GM21381 (cell line): ENCODE results near the gene NETO2.
A peak's percentile ranks its signal among the peaks of the same experiment; 100 is the strongest.
"Not testable (repeated sequence)": the region's sequence is repeated elsewhere in the genome, so short reads cannot be mapped to it uniquely, and the experiment has no call there.

Experiments
- ATAC-seq: cut with Tn5 transposase; IDR thresholded peaks from one replicate; pipeline ENCODE4 v1.9.1; 2021; ENCODE audit warnings: mild to moderate bottlenecking, moderate library complexity; ENCODE audit not compliant: unreplicated experiment

NETO2 gene

DNA sequence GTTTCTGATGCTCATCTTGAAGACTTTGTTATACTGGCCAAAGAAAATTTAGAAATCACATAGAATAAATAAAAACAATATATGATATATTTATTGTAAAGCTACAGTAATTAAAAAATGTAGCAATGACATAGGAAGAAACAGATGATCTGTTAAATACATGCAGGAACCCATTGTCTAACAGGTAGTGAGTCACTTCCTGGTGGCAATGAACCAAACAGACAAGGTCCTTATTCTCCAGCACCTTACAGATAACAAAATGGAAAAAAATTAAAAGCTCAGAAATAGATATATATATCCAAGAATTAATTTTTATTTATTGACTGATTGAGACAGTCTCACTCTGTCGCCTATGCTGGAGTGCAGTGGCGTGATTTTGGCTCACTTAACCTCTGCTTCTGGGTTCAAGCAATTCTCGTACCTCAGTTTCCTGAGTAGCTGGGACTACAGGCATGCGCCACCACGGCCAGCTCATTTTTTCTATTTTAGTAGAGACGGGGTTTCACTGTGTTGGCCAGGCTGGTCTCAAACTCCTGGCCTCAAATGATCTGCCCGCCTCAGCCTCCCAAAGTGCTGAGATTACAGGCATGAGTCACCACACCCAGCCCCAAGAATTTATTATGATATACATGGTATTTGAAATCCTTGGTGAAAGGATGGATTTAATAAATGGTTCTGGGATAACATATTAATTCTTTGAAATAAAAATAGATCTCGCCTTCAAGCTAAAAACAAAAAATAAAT, 7.5 kb downstream of the NETO2 start:
- no peak for ATAC-seq

DNA sequence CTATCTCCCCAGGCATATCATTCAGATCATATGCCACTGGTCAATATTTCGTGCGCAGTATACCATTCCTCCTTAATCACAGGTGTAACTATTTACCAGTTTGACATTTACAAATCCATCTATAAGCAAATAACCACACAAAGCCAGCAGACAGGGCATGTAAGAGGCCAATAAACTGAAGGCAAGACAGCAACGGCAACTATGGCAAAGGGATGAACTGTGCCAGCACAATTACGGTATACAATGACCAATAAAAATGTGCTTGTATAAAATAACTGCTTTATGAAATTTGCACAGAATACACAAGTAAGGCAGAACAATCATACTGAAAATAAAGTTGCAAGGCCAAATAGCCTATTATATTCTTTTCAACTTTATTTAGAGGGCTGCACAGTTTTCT, 9.2 kb downstream of the NETO2 start:
- ATAC-seq, result no peak

DNA sequence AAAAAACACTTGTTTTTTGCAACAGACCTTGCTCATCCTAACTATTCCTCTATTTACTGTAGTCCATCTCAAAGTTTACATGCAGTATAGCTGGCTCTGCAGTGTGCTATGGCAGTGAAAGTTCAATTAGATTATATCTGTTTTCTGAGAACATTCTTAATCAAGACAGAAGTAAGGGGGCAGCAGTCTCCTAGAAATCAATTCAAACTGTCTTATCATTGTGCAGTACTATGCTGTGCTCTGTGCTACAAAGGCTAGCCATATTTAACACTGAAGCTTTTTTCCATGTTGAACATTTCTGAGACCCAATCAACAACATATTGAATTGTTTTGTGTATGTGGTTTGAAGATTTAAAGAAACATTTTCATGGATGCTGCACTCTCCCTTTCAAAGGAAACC, 11.4 kb downstream of the NETO2 start:
- no peak for ATAC-seq

DNA sequence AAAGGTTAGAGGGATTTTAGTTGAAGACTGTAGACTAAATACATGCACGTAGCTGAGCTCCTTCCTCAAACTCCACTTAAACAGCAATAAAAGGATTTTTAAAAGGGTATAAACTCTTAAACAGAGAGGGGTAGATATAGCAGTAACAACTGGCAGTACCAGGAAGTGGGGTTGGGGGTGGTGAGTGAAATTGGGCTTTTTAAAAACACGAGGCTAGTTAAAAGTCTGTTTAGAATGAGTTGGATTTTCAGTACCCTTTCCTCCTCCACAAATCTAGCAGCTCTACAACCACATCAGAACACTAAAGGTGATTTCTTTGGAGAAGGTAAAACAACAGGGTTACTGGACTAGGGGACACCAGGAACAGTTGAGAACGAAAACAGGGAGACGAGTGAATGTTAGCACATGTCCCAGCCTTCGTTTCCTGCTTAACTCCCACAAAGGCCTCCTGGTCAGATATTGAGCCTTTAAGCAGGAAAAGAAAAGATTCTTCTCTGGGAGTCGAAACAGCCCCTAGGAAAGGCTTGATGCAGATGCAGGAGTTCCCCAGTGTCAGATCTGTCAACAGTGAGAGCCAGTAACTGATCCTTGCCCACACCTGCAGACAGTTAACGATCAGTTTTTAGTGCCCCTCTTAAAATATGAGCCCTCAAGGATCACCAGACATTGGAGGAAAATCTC, 13.8 kb downstream of the NETO2 start:
- ATAC-seq, result no peak

DNA sequence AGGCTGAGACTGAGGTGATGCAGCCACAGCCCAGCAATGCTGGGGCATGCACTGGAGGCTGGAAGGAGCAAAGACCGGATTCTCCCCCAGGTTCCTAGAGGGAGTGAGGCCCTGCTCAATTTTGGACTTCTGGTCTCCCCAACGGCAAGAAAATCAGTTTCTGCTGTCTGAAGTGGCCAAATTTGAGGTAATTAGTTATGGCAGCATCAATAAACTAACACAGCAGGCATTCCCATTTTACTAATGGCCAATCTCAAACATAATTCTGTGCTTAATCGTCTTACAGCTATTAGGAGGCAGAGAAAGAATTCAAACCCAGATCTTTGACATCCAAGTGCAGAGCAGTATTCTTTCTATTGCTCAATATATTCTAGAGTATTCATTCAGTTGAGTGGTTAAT, 16.2 kb downstream of the NETO2 start:
- no peak for ATAC-seq

DNA sequence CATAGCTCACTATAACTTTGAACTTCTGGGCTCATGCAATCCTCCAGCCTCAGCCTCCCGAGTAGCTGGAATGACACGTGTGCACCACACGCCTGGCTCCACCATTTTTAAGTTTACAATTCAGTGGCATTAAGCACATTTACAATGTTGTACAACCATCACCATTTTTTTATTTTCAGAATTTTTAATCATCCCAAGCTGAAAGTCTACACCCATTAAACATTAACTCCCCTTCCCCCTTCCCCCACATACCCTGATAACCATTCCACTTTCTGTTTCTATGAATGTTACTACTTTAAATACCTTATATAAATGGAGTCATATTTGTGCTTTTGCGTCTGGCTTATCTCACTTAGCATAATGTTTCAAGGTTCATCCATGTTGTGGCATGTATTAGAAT, 18.0 kb downstream of the NETO2 start:
- no peak for ATAC-seq

DNA sequence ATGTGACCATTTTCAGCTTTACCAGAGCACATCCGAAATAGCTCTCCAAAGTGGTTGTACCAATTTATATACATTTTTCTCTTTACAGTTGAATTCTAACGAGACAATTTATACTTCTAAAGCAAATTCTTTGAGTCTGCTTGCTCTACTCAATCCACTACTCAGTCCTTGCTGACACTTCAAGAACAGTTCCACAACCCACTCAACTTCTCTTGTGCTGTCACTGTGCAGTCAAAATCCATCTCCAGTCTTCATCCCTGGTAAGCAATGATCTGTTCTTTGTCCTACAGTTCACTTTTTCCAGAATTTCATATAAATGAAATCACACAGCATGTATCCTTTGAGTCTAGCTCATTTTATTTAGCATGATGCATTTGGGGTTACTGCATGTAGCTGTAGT, 30.6 kb downstream of the NETO2 start:
- no peak for ATAC-seq

DNA sequence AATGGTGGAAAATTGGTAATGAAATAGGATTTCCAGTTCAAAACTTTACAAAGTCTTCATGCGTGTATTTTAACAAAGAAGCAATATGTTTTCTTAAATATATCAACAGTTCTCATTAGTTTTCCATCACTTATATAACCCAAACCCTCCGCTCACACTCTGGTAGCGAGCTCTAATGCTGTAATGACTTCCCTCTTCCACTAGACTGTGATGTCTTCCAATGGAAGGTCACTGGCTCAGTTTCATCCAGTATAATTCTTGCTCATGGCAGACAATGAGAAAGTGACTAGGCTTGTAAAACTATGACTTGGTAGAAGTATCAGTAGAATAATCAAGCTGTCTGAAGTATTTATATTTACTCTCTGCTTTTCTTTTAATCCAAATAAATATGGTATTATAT, 32.8 kb downstream of the NETO2 start:
- ATAC-seq, result no peak

DNA sequence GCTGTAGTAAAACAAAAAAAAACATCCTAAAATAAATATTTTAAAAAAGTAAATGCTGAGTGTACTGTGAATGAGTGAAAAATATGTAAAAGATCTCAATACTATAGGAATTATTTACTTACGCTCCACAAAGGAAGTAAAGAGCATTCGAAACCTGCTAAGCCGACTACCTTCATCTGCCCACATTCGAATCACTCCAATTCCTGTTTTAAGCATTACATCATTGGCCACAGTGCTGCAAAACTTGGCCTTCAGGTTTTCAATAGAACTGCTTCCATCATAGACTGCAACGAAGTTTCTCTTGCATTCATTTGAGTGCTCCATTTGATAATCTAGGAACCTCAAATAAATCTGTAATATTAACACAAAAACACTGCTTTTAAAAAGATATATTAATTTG, 34.4 kb downstream of the NETO2 start:
- ATAC-seq, result no peak

DNA sequence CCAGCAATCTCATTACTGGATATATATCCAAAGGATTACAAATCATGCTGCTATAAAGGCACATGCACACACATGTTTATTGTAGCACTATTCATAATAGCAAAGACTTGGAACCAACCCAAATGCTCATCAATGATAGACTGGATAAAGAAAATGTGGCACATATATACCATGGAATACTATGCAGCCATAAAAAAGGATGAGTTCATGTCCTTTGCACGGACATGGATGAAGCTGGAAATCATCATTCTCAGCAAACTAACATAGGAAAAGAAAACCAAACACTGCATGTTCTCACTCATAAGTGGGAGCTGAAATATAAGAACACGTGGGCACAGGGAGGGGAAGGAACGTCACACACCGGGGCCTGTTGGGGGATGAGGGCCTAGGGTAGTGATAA, 40.8 kb downstream of the NETO2 start:
- not testable (repeated sequence) for ATAC-seq

DNA sequence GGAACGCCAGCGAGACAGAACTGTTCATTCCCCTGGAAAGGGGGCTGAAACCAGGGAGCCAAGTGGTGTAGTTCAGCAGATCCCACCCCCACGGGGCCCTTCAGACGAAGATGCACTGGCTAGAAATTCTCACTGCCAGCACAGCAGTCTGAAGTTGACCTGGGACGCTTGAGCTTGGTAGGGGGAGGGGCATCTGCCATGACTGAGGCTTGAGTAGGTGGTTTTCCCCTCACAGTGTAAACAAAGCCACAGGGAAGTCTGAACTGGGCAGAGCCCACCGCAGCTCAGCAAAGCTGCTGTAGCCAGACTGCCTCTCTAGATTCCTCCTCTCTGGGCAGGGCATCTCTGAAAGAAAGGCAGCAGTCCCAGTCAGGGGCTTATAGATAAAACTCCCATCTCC, 46.6 kb downstream of the NETO2 start:
- ATAC-seq, result not testable (repeated sequence)

DNA sequence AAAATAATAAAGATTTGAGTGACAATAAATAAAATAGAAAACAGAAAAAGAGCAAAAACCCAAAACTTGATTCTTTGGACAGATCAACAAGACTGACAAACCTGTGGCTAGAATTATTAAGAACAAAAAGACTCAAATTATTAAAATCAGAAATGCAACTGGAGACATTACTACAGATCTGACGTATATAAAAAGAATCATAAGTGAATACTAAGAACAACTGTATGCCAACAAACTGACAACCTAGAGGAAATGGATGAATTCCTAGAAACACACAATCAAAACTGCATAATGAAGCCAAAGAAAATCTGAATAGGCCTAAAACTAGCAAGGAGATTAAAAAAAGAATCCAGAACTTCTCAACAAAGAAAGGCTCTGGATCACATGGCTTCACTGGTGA, 47.4 kb downstream of the NETO2 start:
- no peak for ATAC-seq

DNA sequence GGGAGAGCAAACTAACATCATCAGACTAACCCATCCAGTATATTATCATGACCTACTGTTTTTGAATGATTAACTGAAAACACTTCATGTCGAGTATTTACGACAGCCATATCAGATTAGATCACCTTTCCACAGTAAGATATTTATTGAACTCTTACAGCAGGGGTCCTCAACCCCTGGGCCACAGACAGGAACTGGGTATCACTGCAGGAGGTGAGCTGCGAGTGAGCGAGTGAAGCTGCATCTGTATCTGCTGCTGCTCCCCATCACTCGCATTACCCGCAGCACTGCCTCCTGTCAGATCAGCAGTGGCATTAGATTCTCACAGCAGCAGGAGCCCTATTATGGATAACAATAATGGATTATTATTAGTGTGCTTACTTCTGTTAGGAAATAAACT, 59.5 kb downstream of the NETO2 start:
- ATAC-seq, result no peak

DNA sequence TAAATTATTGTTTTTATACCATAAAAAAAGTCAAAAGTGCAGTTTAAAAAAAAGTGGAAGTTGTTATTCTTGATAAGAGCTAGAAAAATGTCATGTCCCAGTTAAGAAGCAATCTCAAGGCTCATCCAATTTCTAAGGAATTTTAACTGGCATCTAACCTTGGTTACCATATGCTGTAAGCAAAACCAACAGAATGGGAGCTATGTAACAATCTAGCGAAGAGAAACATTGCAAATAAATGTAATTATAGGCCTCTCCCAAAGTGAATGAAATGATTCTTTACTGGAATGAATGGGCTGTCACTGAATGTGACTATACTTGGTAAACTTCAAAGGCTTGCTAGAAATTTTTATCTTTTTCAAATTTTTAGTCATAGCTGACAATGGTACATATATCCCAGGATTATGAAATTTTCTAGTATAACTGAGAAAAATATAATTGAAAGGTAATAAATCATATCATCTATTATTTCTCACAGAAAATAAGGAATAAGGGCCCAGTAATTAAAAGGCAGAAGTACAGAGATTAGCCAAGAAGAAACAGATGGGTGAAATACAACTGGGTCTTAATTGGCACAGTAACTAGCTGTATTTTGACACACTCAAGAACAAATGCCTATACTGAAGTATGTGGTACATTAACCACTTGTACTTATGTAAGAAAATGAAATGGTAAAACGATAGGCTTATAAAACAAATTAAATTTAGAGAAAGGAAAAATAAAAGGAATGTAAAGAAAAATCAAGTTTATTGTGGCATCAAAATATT, 61.5 kb downstream of the NETO2 start:
- no peak for ATAC-seq

DNA sequence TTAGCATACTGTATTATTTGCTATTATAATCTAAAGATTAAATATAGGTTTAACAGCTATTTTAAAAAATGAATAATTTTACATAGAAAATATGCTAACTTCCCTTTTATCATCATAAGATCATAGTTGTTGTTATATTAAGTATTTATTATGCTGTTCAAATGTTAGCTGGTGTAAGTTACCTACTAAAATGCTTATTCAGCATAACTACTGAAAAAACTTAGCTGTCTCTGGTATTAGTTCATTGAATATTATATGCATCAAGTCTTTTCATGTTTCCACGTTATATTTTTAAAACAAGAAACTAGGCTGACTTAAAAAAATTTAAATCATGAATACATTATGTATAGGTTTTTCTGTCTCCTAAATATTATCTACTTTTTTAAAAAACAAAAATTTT, 62.6 kb downstream of the NETO2 start:
- no peak for ATAC-seq

DNA sequence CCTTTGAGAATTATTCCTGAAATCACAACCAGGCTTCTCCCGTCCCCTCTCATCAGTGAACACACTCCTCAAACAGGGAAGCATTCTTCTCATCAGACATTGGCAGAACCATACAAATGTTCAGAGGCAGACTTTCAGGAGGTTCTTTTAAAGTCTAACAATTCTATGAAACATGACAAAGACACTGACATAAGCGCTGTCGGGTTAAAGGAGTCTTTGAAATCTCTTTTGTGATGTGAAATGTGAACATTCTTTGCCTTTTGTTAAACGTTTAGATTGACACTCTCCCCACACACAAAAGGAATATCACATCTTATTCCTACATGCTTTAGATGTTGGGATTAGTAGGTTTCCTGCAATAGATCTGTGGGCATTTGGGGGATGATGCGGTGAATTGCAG, 63.9 kb downstream of the NETO2 start:
- no peak for ATAC-seq

DNA sequence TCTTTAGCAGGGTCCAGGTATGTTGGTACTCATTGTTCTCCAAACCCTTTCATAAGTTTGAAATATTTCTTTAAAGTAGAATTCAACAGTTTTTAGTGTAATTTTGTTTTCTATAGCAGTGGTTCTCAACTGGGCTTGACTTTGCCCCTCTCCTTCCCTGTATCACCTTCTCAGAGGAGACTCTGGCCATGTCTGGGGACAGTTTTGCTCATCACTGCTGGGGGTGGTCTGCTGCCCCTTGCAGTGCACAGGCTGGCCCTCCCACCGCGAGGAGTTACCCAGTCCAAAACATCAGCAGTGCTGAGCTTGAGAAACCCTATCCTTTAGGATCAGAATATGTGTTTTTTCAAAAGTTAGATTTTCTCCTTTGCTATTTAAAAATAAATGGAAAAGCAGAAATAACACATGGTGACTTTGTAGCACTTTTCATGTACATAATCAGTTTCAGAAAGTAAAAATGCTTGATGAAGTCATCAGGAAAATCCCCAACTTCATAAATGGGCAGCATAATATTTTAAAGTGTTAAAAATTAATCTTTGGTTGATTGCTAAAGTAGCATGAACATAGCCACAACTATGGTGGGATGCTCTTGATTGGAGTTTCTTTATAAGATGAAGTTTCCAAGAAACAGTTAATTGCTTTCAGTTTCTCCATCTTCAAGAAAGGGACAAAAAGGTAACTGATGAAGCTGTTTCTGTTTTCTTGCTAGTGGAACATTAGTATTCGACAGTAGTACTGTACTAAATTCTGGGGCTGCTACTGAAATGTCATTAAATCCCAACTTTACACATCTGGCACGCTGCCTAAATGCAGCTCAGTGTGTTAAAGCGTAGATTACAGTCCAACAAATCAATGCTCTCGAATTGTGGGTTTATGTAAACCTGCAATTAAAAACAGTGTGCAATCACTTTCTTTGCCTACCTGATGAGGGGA, 70.3 kb downstream of the NETO2 start:
- ATAC-seq, result peak; percentile 50

DNA sequence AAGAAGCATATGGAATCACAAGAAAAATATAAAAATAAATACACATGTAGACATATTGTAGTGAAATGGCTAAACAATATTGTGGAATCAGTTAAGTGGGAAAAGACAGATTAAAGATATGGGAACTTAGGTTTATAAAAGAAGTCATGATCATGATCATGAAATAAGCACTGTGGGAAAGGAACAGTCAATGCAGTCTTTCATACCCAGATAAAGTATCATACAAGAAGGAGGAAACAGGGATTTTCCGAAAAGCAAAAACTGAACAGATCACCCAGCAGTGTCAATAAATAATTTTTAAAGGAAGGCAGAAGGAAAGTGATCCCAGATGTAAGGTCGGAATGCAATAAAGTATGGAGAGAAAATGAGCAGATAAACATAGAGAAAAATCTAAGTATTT, 71.6 kb downstream of the NETO2 start:
- ATAC-seq, result no peak

DNA sequence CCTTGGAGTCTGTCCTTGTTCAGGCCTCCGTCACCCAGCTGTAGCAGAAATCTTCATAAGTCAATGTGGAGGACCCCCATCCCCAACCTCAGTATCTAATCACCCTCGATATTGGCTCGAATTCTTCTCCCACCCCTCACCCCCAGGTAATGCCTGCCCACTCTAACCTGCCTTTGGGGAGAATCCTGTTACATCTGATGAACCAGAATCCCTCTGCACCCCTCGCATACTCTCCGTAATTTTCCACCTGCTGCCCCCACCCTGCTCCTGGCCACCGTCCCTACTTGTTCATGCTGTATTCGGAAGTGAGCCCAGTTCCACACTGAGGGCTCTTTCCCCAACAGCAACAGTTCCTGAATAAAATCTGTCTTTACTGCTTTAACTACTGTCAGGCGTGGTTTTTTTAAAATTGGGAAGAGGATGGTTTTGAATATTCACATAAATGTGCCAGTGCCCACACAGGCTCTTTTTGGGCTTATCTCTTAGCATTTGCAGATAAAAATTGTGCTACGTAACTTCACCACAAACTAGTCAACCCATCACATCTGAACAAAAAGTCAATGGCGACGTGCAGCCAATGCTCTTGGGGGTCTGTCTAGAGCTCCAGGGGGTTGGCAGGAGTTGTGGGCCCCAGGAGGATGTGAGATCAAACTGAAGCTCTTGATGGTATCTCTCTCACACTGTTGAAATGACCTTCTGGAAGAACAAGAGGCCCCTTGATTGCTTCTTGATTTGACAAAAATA, 73.7 kb downstream of the NETO2 start:
- no peak for ATAC-seq

DNA sequence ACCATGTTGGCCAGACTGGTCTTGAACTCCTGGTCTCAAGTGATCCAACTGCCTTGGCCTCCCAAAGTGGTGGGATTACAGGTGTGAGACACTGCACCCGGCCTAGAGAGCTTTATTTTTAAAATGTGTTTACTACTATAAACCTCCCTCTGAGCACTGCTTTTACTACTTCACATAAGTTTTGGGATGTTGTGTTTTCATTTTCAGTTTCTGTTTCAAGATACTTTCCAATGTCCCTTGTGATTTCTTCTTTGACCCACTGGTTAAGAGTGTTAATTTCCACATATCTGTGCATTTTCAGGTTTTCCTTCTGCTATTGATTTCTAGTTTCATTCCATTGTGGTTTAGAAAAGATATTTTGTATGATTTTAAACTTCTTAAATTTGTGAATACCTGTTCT, 74.4 kb downstream of the NETO2 start:
- ATAC-seq, result no peak
